NT2/D1 (cell line): Measurements from ENCODE around the gene GTPBP4.

Experiments
- SUZ12 ChIP-seq: IDR thresholded peaks from 2 replicates; pipeline ENCODE4 v1.6.1; 2011; ENCODE audit not compliant: insufficient read length, insufficient read depth; ENCODE audit errors: extremely low read depth
- YY1 ChIP-seq: IDR thresholded peaks from 2 replicates; pipeline ENCODE4 v1.6.1; 2011; ENCODE audit not compliant: insufficient read length, insufficient read depth
- ZNF274 ChIP-seq: IDR thresholded peaks from 2 replicates; pipeline ENCODE4 v1.6.1; 2011; ENCODE audit warnings: mild to moderate bottlenecking, low read depth, low read length

GRCh38 chr10:955820-956217 is 32.4 kb upstream of the GTPBP4 start:
- TF ChIP-seq SUZ12 = no peak
- no peak for TF ChIP-seq ZNF274
- no peak for TF ChIP-seq YY1
